Hypothalamus (tissue), 51 donors: ENCODE data around the gene MMP24.
A peak's percentile ranks its signal among the peaks of the same experiment; 100 is the strongest.
"Not testable (repeated sequence)": the region's sequence is repeated elsewhere in the genome, so short reads cannot be mapped to it uniquely, and the experiment has no call there.

Experiments used
- DNase-seq, 51 donors: peaks; one replicate each; lab custom pipeline; 2025; lab: John Stamatoyannopoulos, UW

The MMP24 gene

GRCh38 chr20:35252598-35252997 lies 26.1 kb downstream of the MMP24 start:
- not testable (repeated sequence) for DNase-seq

DNA sequence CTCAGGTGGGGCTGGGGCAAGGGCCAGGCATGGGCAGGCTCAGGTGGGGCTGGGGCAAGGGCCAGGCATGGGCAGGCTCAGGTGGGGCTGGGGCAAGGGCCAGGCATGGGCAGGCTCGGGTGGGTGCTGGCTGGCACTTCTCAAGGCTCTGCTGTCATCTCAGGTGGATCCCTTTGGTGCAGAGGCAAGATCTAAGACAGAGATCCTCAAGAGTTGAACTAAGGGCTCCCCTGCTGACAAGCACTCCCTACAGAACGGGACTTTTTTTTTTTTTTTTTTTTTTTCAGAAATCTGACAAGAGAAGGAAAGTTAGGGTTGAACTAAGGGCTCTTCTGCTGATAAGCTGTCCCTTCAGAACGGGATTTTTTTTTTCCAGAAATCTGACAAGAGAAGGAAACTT lies 26.5 kb downstream of the MMP24 start:
- DNase-seq: no peak

- DNase-seq: no peak
These were observed 28.0 kb downstream of the MMP24 start for GRCh38 chr20:35254448-35254999.

DNA sequence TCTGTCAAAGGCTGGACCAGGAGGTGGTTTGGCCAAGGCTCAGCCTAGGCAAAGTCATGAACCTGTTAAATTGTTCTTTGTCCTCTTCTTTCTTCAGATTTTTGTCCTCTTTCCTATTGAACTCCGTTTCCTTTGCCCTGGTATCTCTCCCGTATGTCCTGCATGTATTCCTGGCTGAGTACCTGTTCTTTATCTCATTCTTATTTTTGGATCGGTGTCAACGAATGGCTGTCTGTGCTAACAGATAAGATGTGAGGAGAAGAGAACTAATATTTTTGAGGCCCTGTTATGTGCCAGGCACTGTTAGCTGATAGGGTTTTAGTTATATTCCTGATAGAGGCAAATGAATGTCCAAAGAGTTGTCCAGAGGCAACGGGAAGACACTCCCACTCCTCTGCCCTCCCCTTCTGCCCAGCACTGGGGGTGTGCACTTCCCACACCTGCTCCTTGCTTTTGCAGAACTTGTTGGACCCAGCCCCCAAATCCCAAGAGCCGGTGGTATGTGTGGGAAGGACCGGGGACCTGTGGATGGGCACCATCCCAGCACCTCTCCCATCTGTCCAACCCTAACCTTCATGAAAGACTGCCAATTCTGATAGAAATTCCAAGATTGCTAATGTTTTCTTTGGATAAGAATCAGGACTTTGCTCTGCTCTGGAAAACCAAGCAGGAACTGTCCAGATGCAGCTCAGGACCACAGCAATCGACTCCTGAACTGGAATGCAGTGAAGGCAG lies 30.9 kb downstream of the MMP24 start:
- no peak for DNase-seq

GRCh38 chr20:35260426-35260825 lies 33.9 kb downstream of the MMP24 start:
- peak in 1 of 51 donors; percentile 8 for DNase-seq

GRCh38 chr20:35262321-35262720 lies 35.8 kb downstream of the MMP24 start:
- DNase-seq: not testable (repeated sequence)

DNA sequence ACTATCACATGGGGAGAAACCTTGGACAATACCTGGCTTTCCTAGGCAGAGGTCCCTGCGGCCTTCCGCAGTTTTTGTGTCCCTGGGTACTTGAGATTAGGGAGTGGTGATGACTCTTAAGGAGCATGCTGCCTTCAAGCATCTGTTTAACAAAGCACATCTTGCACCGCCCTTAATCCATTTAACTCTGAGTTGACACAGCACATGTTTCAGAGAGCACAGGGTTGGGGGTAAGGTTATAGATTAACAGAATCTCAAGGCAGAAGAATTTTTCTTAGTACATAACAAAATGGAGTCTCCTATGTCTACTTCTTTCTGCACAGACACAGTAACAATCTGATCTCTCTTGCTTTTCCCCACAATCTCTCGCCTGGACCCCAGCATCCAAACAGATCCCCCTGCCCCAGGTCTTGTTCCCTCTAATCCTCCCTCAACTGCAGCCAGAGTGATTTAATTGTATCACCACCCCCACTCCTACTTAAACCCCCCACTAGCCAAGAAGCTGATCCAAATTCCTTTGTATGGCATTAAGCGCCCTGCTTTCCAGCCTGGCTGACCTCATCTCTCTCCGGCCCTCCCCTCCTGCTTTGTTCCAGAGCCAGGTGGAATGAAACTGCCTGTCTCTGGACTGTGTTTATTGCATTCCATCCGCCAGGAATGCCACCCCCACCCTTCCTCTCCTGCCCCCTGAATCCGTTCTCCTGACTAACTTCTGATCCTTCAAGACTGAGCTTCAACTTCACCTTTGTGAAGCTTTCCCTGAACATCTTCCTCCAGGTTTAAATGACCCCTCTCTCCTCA lies 36.4 kb downstream of the MMP24 start:
- DNase-seq: peak in 1 of 51 donors; percentile 13

DNA sequence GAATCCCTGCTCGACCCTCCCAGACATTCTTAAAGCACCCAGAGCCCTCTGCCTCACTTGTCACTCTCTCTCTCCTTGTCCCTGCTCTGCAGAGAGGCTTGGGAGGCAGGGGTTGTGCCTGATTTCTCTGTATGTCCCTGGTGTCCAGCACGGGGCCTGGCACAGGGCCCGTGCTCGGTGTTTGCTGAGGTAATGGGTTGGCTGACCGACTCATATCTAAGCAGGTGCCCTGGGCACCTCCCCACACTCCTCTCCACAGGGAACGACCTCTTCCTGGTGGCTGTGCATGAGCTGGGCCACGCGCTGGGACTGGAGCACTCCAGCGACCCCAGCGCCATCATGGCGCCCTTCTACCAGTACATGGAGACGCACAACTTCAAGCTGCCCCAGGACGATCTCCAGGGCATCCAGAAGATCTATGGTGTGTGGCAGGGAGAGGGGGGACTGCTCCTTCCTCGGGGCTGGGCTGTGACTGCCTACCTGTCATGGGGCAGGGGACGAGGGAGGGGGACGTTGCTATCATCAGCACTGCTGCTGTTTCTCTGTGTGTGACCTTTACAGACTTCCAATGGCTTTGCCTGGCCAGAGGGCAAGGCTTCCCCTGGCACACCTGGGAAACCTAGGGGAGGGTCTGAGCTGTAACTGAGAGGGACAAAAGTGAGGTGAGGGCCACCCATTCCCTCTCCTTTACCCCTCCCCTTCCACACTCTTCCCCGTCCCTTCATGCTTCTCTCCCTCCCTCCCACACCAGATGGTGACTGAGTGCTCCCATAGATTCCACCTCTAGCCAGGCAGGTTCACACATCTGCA lies 37.2 kb downstream of the MMP24 start:
- no peak for DNase-seq

DNA sequence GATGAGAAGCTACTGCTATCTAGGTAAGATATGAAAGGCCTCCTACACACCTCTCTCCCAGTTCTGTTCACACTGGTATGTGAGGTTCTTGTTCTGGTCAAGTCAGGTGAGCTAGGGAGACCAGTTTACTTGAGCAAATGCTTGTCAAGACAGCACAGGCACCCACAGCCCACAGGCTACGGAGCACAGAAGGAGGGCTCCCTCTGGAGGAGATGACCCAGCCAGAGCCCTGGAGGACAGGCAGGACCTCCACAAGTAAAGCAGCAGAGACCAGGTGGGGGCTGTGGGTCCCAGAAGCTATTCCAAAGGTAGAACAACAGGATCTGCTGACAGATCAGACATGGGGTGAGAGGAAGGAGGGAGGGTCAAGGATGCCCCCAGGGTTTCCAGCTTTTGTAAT lies 38.3 kb downstream of the MMP24 start:
- DNase-seq: no peak

GRCh38 chr20:35267092-35267491 lies 40.6 kb downstream of the MMP24 start:
- no peak for DNase-seq

- peak in 32 of 51 donors; percentile 5 to 62 (median 29) for DNase-seq
These were observed 42.7 kb downstream of the MMP24 start for GRCh38 chr20:35269055-35269781.

- no peak for DNase-seq
These were observed 43.8 kb downstream of the MMP24 start for GRCh38 chr20:35270021-35270902.

- no peak for DNase-seq
These were observed 44.8 kb downstream of the MMP24 start for GRCh38 chr20:35271073-35271882.

DNA sequence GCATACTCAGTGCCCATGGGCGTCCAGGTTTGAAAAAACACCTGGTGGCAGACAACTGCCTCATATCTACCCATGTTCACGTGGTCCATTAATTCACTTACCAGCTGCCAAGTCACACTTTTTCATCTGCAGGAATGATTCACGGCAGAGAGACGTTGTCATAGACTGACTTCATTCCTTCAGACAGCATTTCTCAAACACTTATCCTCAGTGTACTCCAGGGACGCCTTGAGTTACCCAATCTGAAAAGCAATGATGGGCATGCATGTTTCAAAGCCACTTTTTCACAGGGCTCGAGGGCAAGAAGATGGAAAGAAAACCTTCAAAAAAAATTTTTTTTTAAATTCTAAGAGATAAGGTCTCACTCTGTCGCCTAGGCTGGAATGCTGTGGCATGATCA lies 45.4 kb downstream of the MMP24 start:
- DNase-seq: peak in 1 of 51 donors; percentile 37

- DNase-seq: peak in 41 of 51 donors; percentile 5 to 87 (median 60)
These were observed 47.1 kb downstream of the MMP24 start for GRCh38 chr20:35273449-35274171.

DNA sequence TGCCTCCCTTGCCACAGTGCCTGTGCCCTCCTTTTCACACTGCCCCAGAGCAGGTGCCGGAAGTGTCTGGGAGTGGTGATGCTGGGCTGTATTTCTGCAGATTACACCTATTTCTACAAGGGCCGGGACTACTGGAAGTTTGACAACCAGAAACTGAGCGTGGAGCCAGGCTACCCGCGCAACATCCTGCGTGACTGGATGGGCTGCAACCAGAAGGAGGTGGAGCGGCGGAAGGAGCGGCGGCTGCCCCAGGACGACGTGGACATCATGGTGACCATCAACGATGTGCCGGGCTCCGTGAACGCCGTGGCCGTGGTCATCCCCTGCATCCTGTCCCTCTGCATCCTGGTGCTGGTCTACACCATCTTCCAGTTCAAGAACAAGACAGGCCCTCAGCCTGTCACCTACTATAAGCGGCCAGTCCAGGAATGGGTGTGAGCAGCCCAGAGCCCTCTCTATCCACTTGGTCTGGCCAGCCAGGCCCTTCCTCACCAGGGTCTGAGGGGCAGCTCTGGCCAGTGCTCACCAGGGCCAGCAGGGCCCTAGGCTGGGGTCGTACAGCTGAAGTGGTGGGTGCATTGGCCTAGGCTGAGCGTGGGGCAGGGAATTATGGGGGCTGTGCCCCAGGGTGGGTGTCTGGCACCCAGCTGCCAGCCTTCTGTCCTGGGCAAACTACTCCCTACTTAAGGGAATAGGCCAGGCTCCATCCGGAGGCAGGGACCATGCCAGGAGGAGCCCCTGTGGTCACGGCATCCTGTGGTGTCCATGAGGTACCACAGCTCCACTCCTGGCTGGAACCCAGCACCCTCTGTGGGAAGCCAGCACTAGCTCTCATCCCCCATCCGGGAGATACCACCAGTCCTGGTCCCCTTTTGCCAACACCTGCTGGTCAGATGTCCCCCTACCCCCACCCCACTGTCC lies 47.9 kb downstream of the MMP24 start:
- DNase-seq: no peak
